Left lobe of liver (tissue), 2 donors: ENCODE results near the gene MIEF1. TPM values are rescaled to one million over a fixed set of nuclear protein-coding genes. Genes with fewer than 3 reads are reported as not detected.
"Not testable (repeated sequence)": the region's sequence is repeated elsewhere in the genome, so short reads cannot be mapped to it uniquely, and the experiment has no call there.

Experiments
- ATAC-seq: fragments of 200-7000 bp; cut with Tn5 transposase; one replicate; pipeline ENCODE4 v1.9.1; 2020; ENCODE audit warnings: mild to moderate bottlenecking, moderate library complexity
- DNase-seq: peaks from one replicate; pipeline ENCODE4 v3.0.0-alpha.2; 2020; ENCODE audit warnings: low spot score
- total RNA-seq: library from RNA; stranded (reverse); gene quantifications from one replicate; pipeline ENCODE4 v1.2.1, GENCODE V29; 2021
- donor health status: DM: no; HTN: no; CAD: no; lungs with moderate emphysema.
- donor health status: DM: no; HTN: yes; CAD: no.

MIEF1 gene
- total RNA-seq, 1 donor from 2014 or later: 26.1 TPM

GRCh38 chr22:39489094-39490068, 12.7 kb upstream of the MIEF1 start:
- no peak for DNase-seq
- peak; percentile 25 for ATAC-seq

DNA sequence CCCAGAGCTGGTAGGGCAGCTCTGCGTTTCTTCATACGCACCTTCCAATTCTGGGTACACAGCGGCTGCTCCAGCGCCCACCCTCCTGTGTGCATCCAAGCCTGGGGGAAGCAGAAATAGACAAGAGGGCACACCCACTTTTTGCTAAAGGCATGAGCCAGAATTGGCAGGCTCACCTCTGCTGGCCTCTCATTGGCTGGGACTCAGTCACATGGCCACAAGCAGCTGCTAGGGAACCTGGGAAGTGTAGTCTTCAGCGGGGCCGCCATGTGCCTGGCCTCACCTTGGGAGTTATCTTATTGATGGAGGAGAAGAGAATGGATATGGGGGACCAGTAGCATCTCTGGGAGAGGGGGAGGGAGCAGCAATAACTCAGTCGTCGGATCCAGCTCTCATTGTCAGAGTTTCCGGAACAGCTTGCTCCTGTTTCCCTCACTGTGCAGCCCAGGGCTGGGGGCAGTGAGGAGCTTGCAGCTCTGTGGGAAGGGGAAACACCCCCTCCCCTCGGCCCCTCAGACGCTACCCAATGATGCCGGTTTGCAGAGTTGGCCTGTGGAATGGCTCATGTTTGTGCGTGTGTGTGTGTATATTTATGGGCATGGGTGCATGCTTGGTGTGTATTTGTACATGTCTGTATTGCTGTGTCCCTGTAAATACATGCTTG, 11.8 kb upstream of the MIEF1 start:
- ATAC-seq: peak; percentile 95
- peak; percentile 84 for DNase-seq

GRCh38 chr22:39490966-39491680, 11.0 kb upstream of the MIEF1 start:
- DNase-seq: no peak
- ATAC-seq: no peak

- DNase-seq (no peak), ATAC-seq (no peak)
These were observed 10.4 kb upstream of the MIEF1 start for GRCh38 chr22:39491696-39492095.

DNA sequence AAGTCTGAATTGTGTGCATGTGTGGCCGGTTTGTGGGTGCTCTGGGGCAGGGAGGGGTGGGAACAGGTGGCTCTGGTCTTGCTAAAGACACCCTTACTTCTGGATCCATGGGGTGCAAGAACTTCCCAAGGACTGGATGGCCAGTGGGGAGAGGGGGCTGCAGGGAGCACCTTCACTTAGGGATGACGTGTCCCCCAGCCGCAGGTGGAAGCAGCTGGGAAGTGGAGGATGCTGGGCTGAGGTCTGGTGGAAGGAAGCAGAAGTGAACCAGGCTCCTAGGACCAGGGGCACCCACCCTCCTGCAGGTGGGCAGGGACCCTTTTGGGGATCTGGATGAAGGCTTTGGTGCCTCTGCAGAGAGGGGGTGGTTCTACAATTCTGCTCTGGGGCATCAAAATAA, 9.9 kb upstream of the MIEF1 start:
- ATAC-seq: no peak

GRCh38 chr22:39493759-39494158, 8.3 kb upstream of the MIEF1 start:
- DNase-seq: no peak

More for the DNA sequence above, 9.9 kb upstream of the MIEF1 start:
- no peak for DNase-seq

DNA sequence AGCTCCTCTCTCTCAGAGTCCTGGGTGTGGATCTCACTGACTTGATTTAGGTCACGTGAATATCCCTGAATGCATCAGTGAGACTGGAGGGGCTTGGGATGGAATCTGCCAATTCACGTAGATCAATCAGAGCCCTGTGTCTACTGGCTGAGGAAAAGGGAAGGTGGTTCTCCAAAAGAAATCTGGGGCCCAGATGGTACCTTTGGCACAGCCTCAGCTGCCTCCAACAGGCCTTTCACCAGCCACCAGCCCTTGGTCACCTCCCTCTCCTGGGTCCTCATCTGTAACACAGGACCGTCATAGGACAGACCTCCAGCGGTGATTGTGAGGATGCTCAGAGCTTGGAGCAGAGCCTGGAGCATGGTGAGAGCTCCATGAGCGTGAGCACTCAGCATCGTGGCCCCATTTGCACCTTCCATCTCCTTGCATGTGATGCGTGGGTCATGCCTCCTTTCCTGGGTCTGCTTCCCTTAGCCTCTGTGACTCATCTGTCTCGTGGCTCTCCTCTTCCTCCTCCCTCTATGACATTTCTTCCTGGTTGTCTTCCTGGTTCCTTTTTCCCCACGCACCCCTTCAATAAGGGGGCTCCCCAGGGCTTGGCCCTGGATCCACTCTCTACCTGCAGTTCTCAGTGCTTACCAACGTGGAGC, 7.5 kb upstream of the MIEF1 start:
- ATAC-seq: no peak
- no peak for DNase-seq

More at GRCh38 chr22:39493759-39494158, 8.3 kb upstream of the MIEF1 start:
- ATAC-seq: no peak

GRCh38 chr22:39496131-39496838, 5.8 kb upstream of the MIEF1 start:
- DNase-seq (peak; percentile 66), ATAC-seq (peak; percentile 84)

- no peak for ATAC-seq
- no peak for DNase-seq
These were observed 4.7 kb upstream of the MIEF1 start for GRCh38 chr22:39497429-39497828.

- DNase-seq: no peak
- no peak for ATAC-seq
These were observed 3.7 kb upstream of the MIEF1 start for GRCh38 chr22:39498368-39498767.

DNA sequence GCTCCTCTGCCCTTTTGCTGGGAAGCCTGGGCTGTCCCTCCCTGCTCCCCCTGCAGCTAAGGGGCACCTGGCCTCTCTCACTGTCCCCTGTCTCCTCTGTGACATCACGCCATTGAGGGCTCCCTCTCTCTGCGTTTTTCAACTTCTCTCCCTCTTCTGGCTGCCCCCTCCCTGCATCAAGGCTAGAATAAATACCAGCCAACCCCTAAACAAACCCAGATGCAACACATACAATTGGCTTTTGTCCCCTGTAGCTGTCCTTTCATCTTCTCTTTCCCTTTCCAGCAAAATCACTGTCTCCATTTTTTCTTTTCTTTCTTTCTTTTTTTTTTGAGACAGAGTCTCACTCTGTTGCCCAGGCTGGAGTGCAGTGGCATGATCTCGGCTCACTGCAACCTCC, 3.3 kb upstream of the MIEF1 start:
- ATAC-seq: no peak
- no peak for DNase-seq

DNA sequence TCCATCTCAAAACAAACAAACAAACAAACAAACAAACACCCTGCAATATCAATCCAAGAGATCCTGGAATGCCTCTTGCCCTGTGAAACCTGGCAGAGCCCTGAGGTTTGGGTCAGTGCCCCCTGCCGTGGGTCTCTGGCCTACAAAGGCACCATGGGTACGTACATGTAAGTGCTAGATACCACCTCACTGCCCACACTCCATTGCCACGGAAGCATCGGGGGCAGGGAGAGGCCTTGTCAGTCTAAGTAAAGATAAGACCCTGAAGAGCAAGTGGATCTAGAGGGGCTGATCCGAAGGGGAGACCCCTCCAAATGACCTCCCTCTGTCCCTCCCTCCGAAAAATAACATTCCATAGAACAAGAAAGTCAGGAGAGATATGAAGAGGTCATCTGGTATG, 2.0 kb upstream of the MIEF1 start:
- DNase-seq (no peak), ATAC-seq (no peak)

- no peak for ATAC-seq
These were observed 414 bp upstream of the MIEF1 start for GRCh38 chr22:39501644-39502108.

GRCh38 chr22:39502789-39503409, 809 bp downstream of the MIEF1 start:
- no peak for DNase-seq
- peak; percentile 55 for ATAC-seq

More at GRCh38 chr22:39501644-39502108, 414 bp upstream of the MIEF1 start:
- no peak for DNase-seq

GRCh38 chr22:39503630-39504029, 1.5 kb downstream of the MIEF1 start:
- ATAC-seq: no peak
- no peak for DNase-seq

DNA sequence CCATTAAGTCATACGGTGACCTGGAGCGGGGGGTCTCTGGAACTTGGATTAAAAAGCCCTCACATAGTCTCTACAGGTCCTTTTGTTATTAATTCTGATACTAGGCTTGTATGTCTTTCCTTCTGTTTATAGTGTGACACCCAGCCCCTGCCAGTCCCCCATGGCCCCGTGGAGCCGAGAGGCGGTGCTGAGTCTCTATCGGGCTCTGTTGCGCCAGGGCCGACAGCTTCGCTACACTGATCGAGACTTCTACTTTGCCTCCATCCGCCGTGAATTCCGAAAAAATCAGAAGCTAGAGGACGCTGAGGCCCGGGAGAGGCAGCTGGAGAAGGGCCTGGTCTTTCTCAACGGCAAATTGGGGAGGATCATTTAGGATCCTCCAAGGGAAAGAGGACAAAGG, 2.0 kb downstream of the MIEF1 start:
- ATAC-seq (no peak), DNase-seq (no peak)

- DNase-seq, ATAC-seq: not testable (repeated sequence)
These were observed 4.9 kb downstream of the MIEF1 start for GRCh38 chr22:39507021-39507420.

- DNase-seq: no peak
- no peak for ATAC-seq
These were observed 6.3 kb downstream of the MIEF1 start for GRCh38 chr22:39508393-39508792.

DNA sequence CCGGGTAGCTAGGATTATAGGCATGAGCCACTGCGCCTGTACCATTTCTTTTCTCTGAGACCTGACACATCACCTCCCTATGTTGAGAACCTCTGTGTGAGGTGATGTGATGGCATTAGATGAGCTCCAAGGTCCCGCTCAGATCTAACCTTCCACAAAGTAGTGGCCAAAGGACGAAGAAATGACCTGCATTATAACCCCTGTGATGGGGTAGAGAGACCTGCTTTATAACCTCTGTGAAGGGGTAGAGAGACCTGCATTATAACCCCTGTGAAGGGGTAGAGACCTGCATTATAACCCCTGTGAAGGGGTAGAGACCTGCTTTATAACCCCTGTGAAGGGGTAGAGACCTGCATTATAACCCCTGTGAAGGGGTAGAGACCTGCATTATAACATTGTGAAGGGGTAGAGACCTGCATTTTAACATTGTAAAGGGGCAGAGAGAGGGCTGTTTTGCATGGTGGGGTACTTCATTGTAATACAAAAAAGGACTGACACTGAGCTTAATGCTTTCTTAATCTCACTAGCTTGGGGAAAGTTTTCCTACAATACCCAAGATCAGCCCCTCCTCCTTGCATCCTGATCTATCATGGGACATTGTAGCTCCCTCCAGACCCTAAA, 8.5 kb downstream of the MIEF1 start:
- ATAC-seq (no peak), DNase-seq (no peak)
